ENCODE results near the gene LEMD2. TPM values are rescaled to one million over a fixed set of nuclear protein-coding genes. Genes with fewer than 3 reads are reported as not detected.

Gene LEMD2
- total RNA-seq, 6 experiments from 2014 or later = 17.8 to 28.0 (median 21.8) TPM

GRCh38 chr6:33815854-33816253 is 26.9 kb upstream of the LEMD2 start:
- DNase-seq = no peak
- Histone ChIP-seq H3K27ac (no peak overlapping the region), H3K4me1 (no peaks in the 10 kb centered on the region), H3K4me3 (no peak overlapping the region), H3K27me3 (no peaks in the 10 kb centered on the region), H3K9me3 (no peaks in the 10 kb centered on the region), H3K36me3 (no peaks in the 10 kb centered on the region)
- no peak for TF ChIP-seq POLR2A (IDR thresholded peaks at IDR 0.05)
- TF ChIP-seq, protein P1, sequence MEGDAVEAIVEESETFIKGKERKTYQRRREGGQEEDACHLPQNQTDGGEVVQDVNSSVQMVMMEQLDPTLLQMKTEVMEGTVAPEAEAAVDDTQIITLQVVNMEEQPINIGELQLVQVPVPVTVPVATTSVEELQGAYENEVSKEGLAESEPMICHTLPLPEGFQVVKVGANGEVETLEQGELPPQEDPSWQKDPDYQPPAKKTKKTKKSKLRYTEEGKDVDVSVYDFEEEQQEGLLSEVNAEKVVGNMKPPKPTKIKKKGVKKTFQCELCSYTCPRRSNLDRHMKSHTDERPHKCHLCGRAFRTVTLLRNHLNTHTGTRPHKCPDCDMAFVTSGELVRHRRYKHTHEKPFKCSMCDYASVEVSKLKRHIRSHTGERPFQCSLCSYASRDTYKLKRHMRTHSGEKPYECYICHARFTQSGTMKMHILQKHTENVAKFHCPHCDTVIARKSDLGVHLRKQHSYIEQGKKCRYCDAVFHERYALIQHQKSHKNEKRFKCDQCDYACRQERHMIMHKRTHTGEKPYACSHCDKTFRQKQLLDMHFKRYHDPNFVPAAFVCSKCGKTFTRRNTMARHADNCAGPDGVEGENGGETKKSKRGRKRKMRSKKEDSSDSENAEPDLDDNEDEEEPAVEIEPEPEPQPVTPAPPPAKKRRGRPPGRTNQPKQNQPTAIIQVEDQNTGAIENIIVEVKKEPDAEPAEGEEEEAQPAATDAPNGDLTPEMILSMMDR (IDR thresholded peaks at IDR 0.05) = no peak
- ATAC-seq = peak in 3 of 4 donors; percentile 24 to 37 (median 33)
- intact Hi-C loops (cut with DNase I) = no loop called here
- WGBS (ENCODE audit: insufficient coverage, low coverage, low lambda C conversion rate, missing lambda C conversion rate) = 18% methylated on average over 1 of the region's 1 CpG

DNA sequence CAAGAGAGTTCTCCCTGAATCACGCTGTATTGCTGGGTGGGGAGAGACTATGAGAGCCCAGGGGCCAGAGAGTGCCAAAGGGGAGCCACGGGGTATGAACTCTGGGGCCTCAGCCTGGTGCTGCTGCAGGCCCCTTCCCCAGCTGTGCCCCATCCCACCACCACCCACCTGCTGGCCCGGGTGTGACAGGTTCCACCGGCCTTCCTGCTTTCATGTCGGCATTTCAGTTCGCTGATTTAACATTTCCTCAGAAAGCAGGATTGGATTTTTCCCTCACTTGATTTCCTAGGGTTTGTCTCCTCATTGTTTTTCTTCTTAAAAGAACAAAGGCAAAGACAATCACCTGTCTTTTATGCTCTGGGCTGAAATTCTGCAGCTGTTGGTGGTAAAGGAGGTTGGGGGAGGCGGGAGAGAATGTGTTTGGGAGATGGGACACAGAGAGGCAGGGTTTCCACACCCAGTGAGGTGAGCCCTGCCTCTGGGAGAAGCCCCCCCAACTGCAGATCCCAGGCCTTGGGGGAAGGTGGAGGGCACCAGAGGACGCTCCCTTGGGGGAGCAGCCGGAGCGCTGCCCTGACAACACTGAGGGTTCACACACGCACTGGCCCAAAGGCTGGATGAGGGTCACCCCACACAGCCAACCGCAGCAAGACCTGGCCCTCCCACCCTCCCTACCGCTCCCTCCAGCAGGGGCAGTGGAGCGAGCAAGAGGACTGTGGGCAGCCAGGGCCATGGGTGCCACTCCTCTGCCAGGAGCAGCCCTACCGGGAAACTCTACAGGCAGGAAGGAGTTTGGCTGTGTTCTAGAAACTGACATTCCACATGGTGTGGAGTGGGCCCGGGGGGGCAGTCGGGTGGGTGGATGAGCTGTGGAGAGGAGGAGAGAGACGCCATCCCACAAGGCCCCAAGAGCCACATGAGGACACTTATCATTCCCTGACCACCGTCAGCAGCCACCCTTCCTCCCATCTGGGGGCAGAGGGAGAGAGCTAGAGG is 25.4 kb upstream of the LEMD2 start:
- H3K27ac ChIP-seq = no peak overlapping the region

GRCh38 chr6:33813246-33813904 is 24.4 kb upstream of the LEMD2 start:
- Histone ChIP-seq H3K36me3 (no peaks in the 10 kb centered on the region), H3K27me3 (no peaks in the 10 kb centered on the region), H3K4me1 (no peaks in the 10 kb centered on the region), H3K9me3 (no peaks in the 10 kb centered on the region), H3K4me3 (no peak overlapping the region), H3K27ac (no peak overlapping the region)
- DNase-seq (no peak), ATAC-seq (no peak)
- 55% methylated on average over 8 of the region's 16 CpGs for WGBS (ENCODE audit: insufficient coverage, low coverage, low lambda C conversion rate, missing lambda C conversion rate)
- intact Hi-C loops (cut with DNase I) = no loop called here
- no peak for TF ChIP-seq POLR2A (IDR thresholded peaks at IDR 0.05)
- TF ChIP-seq, protein P1 (IDR thresholded peaks at IDR 0.05) = no peak

More for the DNA sequence above, 25.4 kb upstream of the LEMD2 start:
- intact Hi-C loops (cut with DNase I) = no loop called here
- Histone ChIP-seq H3K9me3 (no peaks in the 10 kb centered on the region), H3K4me3 (no peak overlapping the region), H3K36me3 (no peaks in the 10 kb centered on the region), H3K4me1 (no peaks in the 10 kb centered on the region), H3K27me3 (no peaks in the 10 kb centered on the region)
- no peak for ATAC-seq
- 34% methylated on average over 8 of the region's 19 CpGs for WGBS (ENCODE audit: insufficient coverage, low coverage, low lambda C conversion rate, missing lambda C conversion rate)
- TF ChIP-seq POLR2A (IDR thresholded peaks at IDR 0.05) = no peak
- TF ChIP-seq, protein P1 (IDR thresholded peaks at IDR 0.05) = no peak
- no peak for DNase-seq

GRCh38 chr6:33812669-33813068 is 23.7 kb upstream of the LEMD2 start:
- Histone ChIP-seq H3K27me3 (no peaks in the 10 kb centered on the region), H3K4me3 (no peak overlapping the region), H3K4me1 (no peaks in the 10 kb centered on the region), H3K9me3 (no peaks in the 10 kb centered on the region), H3K27ac (no peak overlapping the region), H3K36me3 (no peaks in the 10 kb centered on the region)
- 5% methylated on average over 7 of the region's 11 CpGs for WGBS (ENCODE audit: insufficient coverage, low coverage, low lambda C conversion rate, missing lambda C conversion rate)
- no peak for TF ChIP-seq POLR2A (IDR thresholded peaks at IDR 0.05)
- TF ChIP-seq, protein P1 (IDR thresholded peaks at IDR 0.05) = peak; percentile 8 to 22 (median 11)
- ATAC-seq (peak; percentile 39 to 64 (median 54)), DNase-seq (peak in 1 of 3 donors; percentile 53)
- intact Hi-C loops (cut with DNase I) = no loop called here
